Measurements from ENCODE around the gene BMAL1. TPM values are rescaled to one million over a fixed set of nuclear protein-coding genes. Genes with fewer than 3 reads are reported as not detected.

BMAL1 gene
- total RNA-seq, 4 donors from 2014 or later = 21.4 to 39.5 (median 22.3) TPM

DNA sequence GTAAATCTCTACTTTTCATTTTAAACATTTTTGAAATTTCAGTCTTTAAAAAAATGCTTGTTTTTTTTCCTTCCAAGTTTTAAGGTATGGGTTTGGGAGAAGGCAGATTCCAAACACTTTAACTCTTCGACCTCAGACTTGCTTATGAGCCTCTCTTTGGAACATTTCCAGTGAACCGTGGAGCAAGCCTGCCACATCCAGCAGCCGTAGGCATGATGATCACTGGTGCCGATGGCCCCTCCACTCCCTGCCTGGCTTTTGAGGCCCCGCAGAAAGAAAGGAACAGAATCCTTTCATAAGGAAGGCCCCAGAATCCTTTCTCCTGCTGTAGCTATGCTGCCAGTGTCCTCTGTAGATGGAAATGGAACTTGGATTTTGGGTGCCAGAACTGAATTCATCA is 50.7 kb downstream of the BMAL1 start:
- intact Hi-C loops (cut with DNase I) = no loop called here
- H3K4me1 ChIP-seq = peaks cover 19 to 51% (median 21%) of the 10 kb centered on the region in 3 donors
- 38 to 76% methylated on average over 3 to 5 of the region's 5 CpGs for WGBS, 2 donors

DNA sequence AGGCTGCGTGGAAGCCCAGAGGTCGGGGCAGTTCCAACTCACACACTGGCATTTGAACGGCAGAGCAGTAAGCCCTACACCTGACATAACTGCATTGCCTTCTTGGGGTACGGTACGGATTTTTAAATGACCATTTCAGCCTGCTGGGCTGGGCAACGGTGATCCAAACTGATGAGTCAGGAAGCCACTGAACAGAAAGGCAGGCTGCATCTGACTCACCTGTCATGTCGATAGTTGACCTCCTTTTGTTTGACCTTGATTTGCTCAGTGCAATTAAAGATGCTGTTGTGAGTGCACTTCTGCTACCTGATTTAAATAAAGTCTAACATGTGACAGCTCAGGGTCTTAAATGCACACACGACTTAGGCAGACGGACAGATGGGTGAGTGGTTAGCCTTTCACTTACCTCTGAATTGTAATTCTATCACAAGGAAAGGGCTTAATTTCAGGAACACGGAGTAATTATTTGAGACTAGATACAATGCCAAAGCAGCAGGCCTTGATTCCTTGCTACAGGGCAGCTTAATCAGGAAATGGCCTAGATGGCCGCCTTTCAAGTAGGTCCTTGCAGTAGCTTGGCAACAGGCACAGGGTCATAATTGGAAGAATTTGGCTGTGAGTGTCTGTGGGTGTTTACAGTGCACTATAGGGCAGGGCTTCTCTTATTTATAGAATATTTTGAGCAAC is 52.2 kb downstream of the BMAL1 start:
- intact Hi-C loops (cut with DNase I) = no loop called here
- Histone ChIP-seq H3K27ac (peak overlapping the region in 2 of 4 donors; percentile 19 to 25), H3K9me3 (no peaks in the 10 kb centered on the region), H3K4me1 (peaks cover 21 to 66% (median 31%) of the 10 kb centered on the region in 3 donors), H3K27me3 (no peaks in the 10 kb centered on the region), H3K4me3 (no peak overlapping the region), H3K36me3 (peaks cover 0 to 6% (median 0%) of the 10 kb centered on the region in 3 donors)
- TF ChIP-seq POLR2A (IDR thresholded peaks at IDR 0.05) = no peak
- TF ChIP-seq, protein P1, sequence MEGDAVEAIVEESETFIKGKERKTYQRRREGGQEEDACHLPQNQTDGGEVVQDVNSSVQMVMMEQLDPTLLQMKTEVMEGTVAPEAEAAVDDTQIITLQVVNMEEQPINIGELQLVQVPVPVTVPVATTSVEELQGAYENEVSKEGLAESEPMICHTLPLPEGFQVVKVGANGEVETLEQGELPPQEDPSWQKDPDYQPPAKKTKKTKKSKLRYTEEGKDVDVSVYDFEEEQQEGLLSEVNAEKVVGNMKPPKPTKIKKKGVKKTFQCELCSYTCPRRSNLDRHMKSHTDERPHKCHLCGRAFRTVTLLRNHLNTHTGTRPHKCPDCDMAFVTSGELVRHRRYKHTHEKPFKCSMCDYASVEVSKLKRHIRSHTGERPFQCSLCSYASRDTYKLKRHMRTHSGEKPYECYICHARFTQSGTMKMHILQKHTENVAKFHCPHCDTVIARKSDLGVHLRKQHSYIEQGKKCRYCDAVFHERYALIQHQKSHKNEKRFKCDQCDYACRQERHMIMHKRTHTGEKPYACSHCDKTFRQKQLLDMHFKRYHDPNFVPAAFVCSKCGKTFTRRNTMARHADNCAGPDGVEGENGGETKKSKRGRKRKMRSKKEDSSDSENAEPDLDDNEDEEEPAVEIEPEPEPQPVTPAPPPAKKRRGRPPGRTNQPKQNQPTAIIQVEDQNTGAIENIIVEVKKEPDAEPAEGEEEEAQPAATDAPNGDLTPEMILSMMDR (IDR thresholded peaks at IDR 0.05) = no peak
- WGBS, 2 donors = 34 to 36% methylated on average over 10 of the region's 11 CpGs
- no peak for DNase-seq

More for the DNA sequence above, 50.7 kb downstream of the BMAL1 start:
- DNase-seq = no peak
- no peak for TF ChIP-seq POLR2A (IDR thresholded peaks at IDR 0.05)
- TF ChIP-seq, protein P1 (IDR thresholded peaks at IDR 0.05) = no peak
- no peaks in the 10 kb centered on the region for H3K9me3 ChIP-seq
- H3K27ac ChIP-seq = no peak overlapping the region
- H3K4me3 ChIP-seq = no peak overlapping the region
- peaks cover 0 to 6% (median 0%) of the 10 kb centered on the region in 3 donors for H3K36me3 ChIP-seq
- H3K27me3 ChIP-seq = no peaks in the 10 kb centered on the region

DNA sequence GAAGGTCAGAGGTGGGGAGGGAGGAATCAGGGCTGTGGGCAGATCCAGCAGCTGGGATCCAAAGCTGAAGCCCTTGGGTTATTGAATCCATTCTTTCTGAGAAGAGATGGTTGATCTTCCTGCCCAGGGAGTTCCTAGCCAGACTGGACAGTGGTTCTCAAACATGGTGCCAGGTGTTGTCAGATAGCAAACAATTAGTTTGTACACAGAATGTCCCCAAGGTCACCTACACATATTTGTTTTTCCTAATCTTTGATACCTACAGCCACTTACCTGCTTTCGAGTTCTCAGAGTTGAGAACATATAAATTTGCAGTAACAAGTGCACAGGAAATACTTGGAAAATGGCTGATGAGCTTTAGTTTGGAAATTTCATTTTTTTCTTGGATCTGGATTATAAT is 54.5 kb downstream of the BMAL1 start:
- 90 to 95% methylated on average over 1 of the region's 1 CpG for WGBS, 2 donors
- intact Hi-C loops (cut with DNase I) = no loop called here
- TF ChIP-seq, protein P1 (IDR thresholded peaks at IDR 0.05) = no peak
- TF ChIP-seq POLR2A (IDR thresholded peaks at IDR 0.05) = no peak
- DNase-seq = no peak
- Histone ChIP-seq H3K4me1 (peaks cover 21 to 74% (median 31%) of the 10 kb centered on the region in 3 donors), H3K27ac (no peak overlapping the region), H3K4me3 (no peak overlapping the region), H3K27me3 (no peaks in the 10 kb centered on the region), H3K9me3 (no peaks in the 10 kb centered on the region), H3K36me3 (peaks cover 0 to 3% (median 0%) of the 10 kb centered on the region in 3 donors)

DNA sequence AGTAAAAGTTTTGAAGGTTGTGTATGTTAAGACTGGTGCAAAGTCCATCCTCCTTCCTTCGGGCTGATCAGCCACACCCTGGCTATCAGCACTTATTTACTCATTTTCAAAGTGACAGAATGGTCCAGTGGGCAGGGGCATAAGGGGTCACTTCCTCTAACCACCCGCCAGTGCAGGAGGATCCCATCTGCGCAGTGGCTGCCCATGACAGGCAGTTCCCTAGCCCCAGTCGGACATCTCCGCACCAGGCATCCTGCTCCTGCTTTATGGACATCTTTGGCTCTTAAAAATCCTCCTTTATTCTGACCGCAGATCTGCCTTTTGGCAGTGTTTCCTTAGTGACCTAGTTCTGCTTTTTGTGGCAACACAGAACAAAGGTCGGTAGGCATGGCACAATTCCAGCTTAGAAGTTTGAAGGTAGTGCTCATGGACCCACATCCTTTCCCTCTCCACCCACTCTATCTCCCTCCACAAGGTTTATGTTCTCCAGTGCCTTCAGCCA is 55.9 kb downstream of the BMAL1 start:
- Histone ChIP-seq H3K27me3 (no peaks in the 10 kb centered on the region), H3K4me3 (no peak overlapping the region), H3K27ac (no peak overlapping the region), H3K9me3 (no peaks in the 10 kb centered on the region), H3K36me3 (no peaks in the 10 kb centered on the region), H3K4me1 (peaks cover 23 to 73% (median 40%) of the 10 kb centered on the region in 3 donors)
- TF ChIP-seq, protein P1 (IDR thresholded peaks at IDR 0.05) = no peak
- TF ChIP-seq POLR2A (IDR thresholded peaks at IDR 0.05) = no peak
- DNase-seq = no peak
- 55 to 57% methylated on average over 7 of the region's 7 CpGs for WGBS, 2 donors
- intact Hi-C loops (cut with DNase I) = no loop called here

DNA sequence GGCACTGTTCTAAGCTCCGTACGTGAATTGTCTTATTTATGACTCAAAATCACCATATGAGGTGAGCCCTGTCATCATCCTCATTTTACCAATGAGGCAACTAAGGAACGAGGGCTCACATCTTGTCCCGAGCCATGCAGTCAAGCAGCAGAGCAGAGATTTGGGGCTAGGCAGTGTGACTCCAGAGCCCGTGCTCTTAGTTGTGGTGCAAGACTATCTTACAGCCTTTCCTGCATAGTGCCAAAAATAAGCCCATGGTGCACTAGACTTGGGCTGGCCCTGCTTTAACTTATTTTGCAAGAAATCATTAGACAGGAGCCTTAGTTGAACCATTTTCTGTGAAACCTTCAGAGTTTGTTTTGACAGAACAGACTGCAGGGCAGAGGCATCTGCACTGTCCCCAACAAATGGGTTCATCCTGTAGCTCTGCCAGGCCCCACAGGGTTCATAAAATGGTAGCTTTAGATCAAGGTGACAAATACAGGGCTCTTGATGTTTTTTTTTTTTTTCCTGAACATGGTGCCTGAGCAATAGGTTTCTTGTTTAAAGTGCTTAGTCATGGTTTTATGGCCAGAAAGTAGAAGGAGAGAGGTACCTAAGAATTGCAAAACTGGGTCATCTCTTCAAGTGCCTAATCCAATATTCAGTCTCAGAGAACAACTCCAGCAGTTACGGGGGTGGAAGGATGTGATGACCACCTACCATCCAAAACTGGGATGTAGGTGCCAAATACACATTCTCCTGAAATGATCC is 56.6 kb downstream of the BMAL1 start:
- Histone ChIP-seq H3K36me3 (no peaks in the 10 kb centered on the region), H3K27ac (no peak overlapping the region), H3K27me3 (no peaks in the 10 kb centered on the region), H3K9me3 (no peaks in the 10 kb centered on the region), H3K4me3 (no peak overlapping the region), H3K4me1 (peaks cover 29 to 77% (median 47%) of the 10 kb centered on the region in 3 donors)
- DNase-seq = no peak
- intact Hi-C loops (cut with DNase I) = no loop called here
- TF ChIP-seq, protein P1 (IDR thresholded peaks at IDR 0.05) = no peak
- TF ChIP-seq POLR2A (IDR thresholded peaks at IDR 0.05) = no peak
- WGBS, 2 donors = 69 to 89% methylated on average over 3 to 6 of the region's 6 CpGs
